Measurements from ENCODE around the gene ATP11A.
"Not testable (repeated sequence)": the region's sequence is repeated elsewhere in the genome, so short reads cannot be mapped to it uniquely, and the experiment has no call there.

Gene ATP11A

GRCh38 chr13:112871742-112872141, 181.9 kb downstream of the ATP11A start:
- no peak for DNase-seq

- peak; percentile 41 for DNase-seq
Observed at GRCh38 chr13:112872657-112873631, 183.1 kb downstream of the ATP11A start.

- DNase-seq = peak; percentile 90
Observed at GRCh38 chr13:112873851-112874750, 184.3 kb downstream of the ATP11A start.

- DNase-seq = no peak
Observed at GRCh38 chr13:112874751-112875300, 185.0 kb downstream of the ATP11A start.

- DNase-seq = no peak
Observed at GRCh38 chr13:112875627-112876026, 185.8 kb downstream of the ATP11A start.

GRCh38 chr13:112876305-112877000, 186.6 kb downstream of the ATP11A start:
- no peak for DNase-seq

- DNase-seq = no peak
Observed at GRCh38 chr13:112877066-112877465, 187.2 kb downstream of the ATP11A start.

GRCh38 chr13:112877539-112877938, 187.7 kb downstream of the ATP11A start:
- DNase-seq = no peak

- no peak for DNase-seq
Observed at GRCh38 chr13:112877976-112878955, 188.4 kb downstream of the ATP11A start.

GRCh38 chr13:112879283-112879833, 189.5 kb downstream of the ATP11A start:
- DNase-seq = no peak

GRCh38 chr13:112880221-112880641, 190.4 kb downstream of the ATP11A start:
- DNase-seq = no peak

- DNase-seq = no peak
Observed at GRCh38 chr13:112880976-112881540, 191.2 kb downstream of the ATP11A start.

GRCh38 chr13:112881656-112882554, 192.1 kb downstream of the ATP11A start:
- no peak for DNase-seq

- no peak for DNase-seq
Observed at GRCh38 chr13:112882555-112883024, 192.8 kb downstream of the ATP11A start.

GRCh38 chr13:112883241-112883945, 193.6 kb downstream of the ATP11A start:
- no peak for DNase-seq

- not testable (repeated sequence) for DNase-seq
Observed at GRCh38 chr13:112884700-112885099, 194.9 kb downstream of the ATP11A start.

- no peak for DNase-seq
Observed at GRCh38 chr13:112885242-112885781, 195.5 kb downstream of the ATP11A start.

- peak; percentile 98 for DNase-seq
Observed at GRCh38 chr13:112885782-112886268, 196.0 kb downstream of the ATP11A start.
